ENCODE measurements around the gene MFSD2A. TPM values are rescaled to one million over a fixed set of nuclear protein-coding genes. Genes with fewer than 3 reads are reported as not detected.

The MFSD2A gene
- total RNA-seq, 4 donors from 2014 or later: 0.95 to 75.9 (median 41.1) TPM

Small RNA genes within 50 kb of the gene (small RNA-seq; reads per million reads assigned to genes)
- gene RF00019: not detected

Other genes starting within 250 kb of the MFSD2A start
- 10 to 100 TPM; 22.7 to 39.6 (median 27.8) TPM for gene PPIE, start 216.3 kb upstream of the MFSD2A start, total RNA-seq
- 1 to 10 TPM in 1 of 4 donors, under 1 TPM in 3; 0.24 to 1.4 (median 0.31) TPM for gene OXCT2, start 183.8 kb upstream of the MFSD2A start, total RNA-seq
- 1 to 10 TPM in 1 of 4 donors, under 1 TPM in 3; 0.24 to 2.0 (median 0.33) TPM for gene BMP8B, start 166.3 kb upstream of the MFSD2A start, total RNA-seq
- 10 to 100 TPM in 3 of 4 donors, 1 to 10 TPM in 1; 8.4 to 15.8 (median 13.1) TPM for gene TRIT1, start 71.6 kb upstream of the MFSD2A start, total RNA-seq
- gene MYCL, start 53.2 kb upstream of the MFSD2A start, total RNA-seq: 1 to 10 TPM in 1 of 4 donors, under 1 TPM in 1, not detected in 2; 0.31 to 1.3 TPM
- gene CAP1, start 85.6 kb downstream of the MFSD2A start, total RNA-seq: 100 to 1,000 TPM; 230 to 364 (median 290) TPM
- gene PPT1, start 142.1 kb downstream of the MFSD2A start, total RNA-seq: 100 to 1,000 TPM in 2 of 4 donors, 10 to 100 TPM in 2; 57.7 to 116 (median 92.4) TPM
- gene RLF, start 206.2 kb downstream of the MFSD2A start, total RNA-seq: 10 to 100 TPM; 13.7 to 27.7 (median 21.7) TPM